GM12892 (cell line): ENCODE measurements around the gene ZFTA.

Experiments
- POLR2A ChIP-seq: IDR thresholded peaks from 2 replicates; pipeline ENCODE4 v1.6.1; 2011; ENCODE audit warnings: low read depth, low read length, control low read depth
- POLR2AphosphoS5 ChIP-seq: IDR thresholded peaks from 2 replicates; pipeline ENCODE4 v1.6.1; 2011; ENCODE audit warnings: low read depth, low read length, control low read depth

DNA sequence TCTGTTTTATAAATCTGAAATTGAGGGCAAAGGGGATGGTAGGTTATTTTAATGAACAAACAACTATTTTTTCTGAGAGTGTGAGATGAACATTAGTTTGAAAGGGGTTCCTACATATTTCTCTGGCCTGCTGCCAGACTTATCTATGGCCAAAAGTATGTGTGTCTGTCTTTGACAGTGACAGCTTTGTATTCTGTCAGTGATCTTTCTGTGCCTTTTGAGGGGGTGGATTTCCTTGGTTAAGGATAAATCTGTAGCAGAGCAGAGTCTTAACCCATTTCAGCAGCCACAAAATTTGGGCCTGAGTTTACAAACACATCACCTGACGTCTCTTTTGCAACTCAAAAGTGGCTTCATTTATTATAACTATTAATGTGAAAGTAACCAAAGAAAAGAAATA lies 30.9 kb downstream of the ZFTA start:
- no peak for TF ChIP-seq POLR2A
- no peak for TF ChIP-seq POLR2AphosphoS5
